M059J (cell line): ENCODE data around the gene SLC48A1. TPM values are rescaled to one million over a fixed set of nuclear protein-coding genes. Genes with fewer than 3 reads are reported as not detected.

Experiments used
- DNase-seq: peaks from one replicate; pipeline ENCODE4 v3.0.0-alpha.2; 2012; ENCODE audit warnings: low read depth
- total RNA-seq: library from RNA; depleted of rRNA; stranded (reverse); fragments of >200 nt; shearing (Covaris generic); gene quantifications from 2 replicates; pipeline ENCODE4 v1.2.3, GENCODE V29; 2014

Gene SLC48A1
- total RNA-seq, 1 experiment from 2014 or later, result 12.9 TPM

DNA sequence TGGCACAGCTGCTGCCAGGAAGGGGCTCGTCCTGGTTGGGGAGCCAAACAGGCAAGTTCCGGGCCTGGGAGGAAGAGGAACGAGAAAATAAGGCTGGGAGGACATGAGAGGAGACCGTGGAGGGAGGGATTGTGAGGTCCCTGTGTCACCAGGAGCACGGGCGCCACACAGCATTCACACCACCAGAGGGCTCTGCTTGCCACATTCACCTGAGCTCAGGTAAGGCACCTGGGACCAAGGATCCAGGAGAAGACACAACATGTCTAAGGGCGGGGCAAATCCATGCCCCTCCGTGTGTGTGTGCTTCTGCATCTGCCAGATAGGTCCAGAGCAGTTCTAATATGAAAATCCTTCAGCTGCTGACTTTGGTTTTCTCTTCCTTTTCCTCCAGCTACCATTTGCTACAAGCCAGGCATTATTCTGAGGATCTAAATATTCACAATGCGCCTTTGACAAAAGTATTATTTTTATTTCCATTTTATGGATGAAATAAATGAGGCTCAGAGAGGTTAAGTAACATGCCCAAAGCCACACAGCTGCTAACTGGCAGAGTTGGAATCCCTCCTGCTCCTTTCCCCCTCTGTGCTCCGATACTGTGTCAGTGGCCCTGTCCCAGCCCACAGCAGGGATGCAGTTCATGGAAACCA lies 28.9 kb upstream of the SLC48A1 start:
- DNase-seq, result no peak

DNA sequence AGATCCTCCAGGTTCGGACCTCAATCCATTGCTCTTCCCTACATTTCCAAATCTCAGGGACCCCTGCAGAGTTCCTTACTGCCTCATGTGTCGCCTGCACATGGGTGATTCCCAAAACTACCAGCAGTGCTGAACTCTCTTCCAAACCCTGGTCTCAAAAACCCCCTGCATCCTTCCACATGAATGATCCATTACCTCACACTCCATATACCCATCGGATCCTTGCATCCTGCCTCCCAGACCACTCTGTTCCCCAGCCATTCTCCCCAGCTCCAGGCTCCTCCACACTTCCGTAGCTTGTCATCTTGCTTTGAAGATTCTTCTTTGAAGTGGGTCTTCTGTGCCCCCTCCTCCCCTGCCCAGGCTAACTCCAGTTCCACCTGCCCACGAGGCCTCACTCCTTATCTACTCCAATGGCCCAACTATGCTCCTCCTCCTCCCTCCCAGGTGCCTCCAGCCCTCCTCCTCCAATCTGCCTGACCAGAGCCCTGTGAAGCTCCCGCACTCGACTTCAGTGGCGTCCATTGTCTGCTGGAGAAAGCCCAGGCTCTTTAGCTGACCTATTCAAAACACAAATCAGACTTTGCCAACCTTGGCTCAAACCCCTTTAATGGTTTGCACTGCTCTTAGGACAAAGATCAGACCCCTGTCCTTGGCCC lies 28.1 kb upstream of the SLC48A1 start:
- no peak for DNase-seq

DNA sequence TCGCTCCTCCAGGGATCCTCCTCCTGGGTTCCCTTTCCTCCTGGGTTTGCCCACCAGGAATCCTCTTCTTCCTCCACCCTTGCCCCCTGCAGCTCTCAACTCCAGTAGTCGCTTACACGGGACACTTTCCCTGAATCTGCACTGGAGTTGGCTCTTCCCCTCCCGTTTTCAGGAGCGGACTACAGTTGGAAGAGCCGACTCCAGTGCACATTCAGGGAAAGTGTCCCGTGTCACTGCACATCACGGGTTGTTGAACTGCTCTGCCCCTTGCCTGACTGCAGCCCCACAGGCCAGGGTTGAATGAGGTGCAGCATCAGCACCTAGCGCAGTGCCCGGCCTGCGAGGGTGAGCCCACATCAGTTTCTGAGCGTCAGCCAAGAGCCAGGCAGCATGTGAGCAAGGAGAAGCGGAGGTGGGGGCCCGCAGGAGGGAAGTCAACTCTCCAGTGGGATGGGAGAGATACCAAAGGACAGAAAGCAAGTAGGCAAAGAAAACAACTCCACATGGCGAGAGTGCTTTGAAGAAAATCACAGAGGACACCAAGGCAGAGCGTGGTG lies 27.5 kb upstream of the SLC48A1 start:
- DNase-seq, result no peak

DNA sequence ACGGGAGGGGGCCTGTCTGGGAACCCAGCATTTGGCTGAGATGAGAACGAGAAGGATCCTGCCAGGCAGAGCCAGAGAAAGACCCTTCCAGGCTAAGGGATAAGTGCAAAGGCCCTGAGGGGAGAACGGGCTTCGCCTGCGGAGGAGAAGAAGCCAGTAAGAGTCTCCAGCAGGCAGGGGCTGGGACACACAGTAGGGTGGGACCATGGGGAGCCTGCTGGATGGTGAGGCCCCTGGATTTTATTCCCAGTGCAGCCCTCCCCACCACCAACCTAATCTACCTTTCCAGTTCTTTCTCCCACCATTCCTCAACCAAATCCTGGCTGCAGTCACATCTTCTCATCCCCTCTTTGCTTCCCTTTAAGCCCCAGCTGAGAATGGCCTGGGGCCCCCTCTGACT lies 27.0 kb upstream of the SLC48A1 start:
- no peak for DNase-seq

DNA sequence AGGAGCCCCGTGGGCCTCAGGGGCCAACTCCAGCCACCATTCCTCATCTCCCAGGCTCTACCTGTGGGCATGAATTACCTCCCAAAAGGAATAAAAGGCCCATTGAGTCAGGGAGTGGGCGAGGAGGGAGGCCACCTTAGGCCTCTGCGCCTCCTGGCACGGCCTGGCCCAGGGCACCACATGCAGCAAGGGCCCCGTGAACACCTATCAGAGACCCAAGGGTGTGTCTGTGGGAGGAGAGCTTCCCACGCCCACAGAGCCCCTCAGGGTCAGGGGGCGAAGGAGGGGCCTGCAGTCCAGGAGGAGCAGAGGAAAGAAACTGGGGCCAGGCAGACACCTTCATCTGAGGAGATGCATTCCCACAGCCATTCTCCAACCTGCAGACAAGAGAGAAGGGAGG lies 26.5 kb upstream of the SLC48A1 start:
- DNase-seq, result no peak

DNA sequence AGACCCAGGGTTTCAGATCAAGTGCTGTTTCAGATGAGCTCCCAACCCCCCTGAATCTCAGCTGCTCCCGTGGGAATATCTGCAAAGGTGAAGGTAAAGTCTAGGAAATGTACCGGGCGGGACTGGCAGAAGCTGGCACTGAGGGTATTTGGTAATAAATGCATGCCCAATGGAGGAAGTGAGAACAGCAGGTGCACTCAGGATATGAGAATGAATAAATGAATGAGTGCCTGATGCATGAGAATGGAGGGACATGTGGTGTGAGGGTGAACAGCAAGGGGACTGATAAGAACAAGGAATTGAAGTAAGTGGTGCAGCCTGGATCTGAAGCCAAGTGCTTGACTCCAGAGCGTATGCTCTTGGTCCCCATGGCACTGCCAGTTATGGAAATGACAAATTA lies 25.9 kb upstream of the SLC48A1 start:
- no peak for DNase-seq

DNA sequence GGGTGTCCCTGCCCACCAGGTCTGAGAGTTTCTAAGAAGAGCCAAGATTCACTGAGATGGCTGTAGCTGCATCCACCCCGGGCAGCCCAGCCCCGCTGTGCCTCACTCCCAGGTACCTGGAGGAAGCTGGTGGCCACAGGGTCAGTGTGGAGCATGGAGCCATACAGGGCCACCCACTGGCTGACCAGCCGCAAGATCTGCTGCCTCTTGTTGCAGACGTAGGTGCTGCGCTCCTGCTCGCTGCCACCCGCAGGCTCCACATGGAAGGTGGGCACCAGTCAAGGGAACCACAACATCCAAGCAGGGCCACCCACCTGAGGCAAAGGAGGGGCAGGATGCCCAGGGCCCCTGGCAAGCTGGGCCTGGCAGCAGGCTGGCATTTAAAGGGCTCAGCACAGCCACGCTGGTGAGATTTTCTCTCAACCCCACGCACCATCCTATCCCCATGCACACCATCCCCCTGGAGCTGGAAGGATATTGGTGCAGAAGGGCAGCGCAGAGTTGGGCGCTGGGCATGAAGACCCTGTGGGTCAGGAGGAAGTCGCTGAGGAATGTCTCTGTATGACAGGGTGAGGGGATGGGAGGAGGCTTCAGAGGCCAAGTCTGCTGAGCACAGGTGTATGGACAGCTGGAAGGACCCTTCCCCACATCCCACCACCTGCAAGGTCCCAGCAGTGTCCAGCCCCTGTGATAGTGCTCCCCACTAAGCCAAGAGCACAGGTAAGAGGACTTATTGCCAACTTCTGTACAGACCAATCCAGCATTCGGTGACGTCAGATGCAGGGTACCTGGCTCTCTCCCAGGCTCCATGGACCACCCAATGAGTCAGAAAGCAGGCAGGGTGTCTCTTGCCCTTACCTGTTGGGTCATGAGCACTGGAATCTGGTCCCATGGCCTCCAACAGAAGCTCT lies 25.2 kb upstream of the SLC48A1 start:
- no peak for DNase-seq

DNA sequence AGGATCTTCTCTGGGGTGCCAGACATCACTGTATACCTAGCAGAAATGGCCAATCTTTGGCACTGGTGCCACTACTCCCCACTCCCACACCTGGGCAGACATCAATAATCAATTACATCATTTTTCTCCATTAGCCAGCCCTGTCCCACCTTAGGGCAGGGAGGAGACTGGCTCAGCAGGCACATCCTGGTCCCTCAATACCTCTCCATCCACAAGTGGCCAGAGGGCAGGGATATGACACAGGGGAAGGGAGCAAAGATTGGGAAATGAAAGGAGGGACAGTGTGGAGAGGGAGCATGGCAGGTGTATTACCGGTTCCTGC lies 24.6 kb upstream of the SLC48A1 start:
- DNase-seq, result no peak

DNA sequence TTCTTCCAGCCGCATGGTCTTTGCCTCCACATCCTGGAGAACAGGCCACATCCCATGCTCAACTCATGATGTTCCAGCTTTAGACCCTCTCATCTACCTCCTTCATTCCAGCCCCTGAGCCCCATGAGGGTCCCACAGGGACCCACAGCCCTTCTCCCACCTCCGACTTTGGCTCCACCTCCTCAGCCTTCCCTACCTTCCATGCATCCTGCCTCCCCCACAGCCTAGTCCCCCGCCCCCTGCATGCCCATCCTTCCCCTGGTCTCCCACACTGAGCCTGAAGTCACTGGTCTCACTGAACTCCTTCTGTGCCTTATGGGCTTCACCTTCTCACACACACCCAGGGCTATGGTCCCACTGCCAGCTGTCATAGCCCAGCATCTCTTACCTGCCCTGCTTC lies 24.1 kb upstream of the SLC48A1 start:
- no peak for DNase-seq

DNA sequence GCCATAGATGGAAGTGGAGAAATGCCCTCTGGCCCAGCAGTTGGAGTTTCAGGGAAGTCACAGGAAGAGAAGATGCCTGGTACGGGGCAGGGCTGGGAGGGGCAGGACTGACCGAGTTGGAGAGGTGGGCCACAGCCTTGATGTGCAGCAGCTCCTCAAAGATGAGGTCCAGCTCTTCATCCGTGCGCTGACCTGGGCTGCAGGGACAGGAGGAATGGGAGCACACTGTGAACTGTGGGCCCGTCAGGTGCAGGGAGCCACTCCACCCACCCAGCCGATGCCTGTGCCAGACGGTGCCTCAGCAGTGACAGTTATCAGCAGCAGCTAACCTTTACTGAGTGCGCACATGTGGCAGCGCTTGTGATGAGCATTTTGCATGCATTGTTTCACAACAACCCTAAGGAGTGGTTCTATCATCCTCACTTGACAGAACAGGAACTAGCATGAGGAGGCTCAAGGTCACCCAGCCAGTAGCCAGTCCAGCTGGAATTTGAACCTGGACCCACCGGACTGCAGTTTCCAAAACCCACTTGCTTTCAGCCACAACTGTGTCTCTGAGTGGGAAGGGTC lies 22.7 kb upstream of the SLC48A1 start:
- DNase-seq, result no peak

DNA sequence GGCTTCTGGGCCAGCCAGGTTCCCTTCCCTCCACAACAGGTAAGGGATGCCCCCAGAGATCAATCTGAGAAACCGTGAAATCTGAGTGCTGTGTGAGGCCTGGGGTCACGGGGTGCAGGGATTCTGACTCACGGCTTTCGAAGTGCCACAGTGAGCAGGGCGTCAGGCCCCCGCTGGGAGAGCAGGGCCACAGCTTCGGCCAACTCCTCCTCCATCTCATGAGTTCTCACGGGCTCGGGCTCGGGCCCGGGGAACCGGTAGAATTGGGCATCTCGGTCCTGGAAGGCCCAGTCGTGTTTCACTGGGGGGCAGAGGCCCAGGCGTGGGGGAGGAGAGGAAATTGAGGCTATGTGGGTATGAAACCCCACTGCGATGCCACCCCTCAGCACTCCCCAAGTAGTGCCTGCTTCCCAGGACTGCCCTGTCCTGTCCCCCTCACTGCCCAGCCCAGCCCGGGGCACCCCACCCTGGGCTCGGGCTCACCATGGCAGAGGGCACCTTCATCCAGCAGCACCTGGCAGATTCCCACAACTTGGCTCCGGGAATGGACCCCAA lies 22.0 kb upstream of the SLC48A1 start:
- DNase-seq, result no peak

DNA sequence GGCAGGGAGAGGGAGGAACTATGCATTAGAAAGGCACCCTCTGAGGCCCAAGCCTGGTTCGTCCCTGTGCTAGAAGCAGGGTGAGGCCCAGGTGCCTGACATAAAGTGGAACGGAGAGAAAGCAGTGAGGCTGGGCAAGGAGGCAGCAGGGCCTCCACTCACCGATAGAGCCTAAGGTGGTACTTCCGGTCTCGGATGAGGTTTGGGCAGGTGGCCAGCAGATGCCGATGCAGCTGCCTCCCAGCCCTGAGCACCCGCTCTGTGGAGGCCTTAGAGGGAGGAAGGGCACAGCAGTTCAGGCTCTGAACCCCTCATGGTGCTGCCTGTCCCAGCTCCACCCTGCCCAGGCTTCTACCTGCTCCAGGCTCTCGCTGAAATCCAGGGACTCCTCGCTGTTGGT lies 21.5 kb upstream of the SLC48A1 start:
- DNase-seq, result no peak

DNA sequence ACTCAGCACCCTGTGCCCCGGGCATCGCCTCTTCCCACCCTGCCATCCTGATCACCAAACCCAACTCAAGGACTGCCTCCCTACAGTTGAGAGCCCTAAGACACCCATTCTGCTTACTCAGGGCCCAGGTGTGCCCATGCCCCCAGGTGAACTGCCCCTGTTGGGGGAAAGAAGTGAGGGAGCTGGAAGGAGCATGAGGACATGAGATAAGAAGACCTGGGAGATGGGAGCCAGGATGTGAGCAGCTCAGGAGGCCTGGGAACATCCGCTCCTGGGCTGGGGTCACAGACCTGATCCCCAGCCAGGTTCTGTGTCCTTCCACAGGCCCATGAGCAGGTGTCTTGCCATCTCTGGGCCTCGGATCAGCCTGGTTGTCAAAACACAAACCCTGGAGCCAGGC lies 20.9 kb upstream of the SLC48A1 start:
- no peak for DNase-seq

DNA sequence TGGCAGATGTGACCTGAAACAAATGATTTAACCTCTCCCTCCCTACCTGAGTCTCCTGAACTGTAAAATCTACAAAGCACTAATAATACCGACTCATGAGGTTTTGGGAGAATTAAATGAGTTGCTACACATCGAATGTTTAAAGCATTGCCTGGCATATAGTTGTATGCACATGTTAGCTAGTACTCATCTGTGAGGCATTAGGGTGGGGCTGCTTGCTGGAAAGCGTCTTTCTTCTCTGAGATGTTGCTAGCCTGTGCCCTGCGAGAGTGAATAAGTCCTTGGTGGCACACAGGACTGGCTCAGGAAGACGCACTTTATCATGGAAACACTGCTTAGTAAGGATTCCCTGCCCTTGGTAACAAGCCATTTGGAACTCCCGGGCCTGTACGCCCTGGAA lies 20.5 kb upstream of the SLC48A1 start:
- no peak for DNase-seq

DNA sequence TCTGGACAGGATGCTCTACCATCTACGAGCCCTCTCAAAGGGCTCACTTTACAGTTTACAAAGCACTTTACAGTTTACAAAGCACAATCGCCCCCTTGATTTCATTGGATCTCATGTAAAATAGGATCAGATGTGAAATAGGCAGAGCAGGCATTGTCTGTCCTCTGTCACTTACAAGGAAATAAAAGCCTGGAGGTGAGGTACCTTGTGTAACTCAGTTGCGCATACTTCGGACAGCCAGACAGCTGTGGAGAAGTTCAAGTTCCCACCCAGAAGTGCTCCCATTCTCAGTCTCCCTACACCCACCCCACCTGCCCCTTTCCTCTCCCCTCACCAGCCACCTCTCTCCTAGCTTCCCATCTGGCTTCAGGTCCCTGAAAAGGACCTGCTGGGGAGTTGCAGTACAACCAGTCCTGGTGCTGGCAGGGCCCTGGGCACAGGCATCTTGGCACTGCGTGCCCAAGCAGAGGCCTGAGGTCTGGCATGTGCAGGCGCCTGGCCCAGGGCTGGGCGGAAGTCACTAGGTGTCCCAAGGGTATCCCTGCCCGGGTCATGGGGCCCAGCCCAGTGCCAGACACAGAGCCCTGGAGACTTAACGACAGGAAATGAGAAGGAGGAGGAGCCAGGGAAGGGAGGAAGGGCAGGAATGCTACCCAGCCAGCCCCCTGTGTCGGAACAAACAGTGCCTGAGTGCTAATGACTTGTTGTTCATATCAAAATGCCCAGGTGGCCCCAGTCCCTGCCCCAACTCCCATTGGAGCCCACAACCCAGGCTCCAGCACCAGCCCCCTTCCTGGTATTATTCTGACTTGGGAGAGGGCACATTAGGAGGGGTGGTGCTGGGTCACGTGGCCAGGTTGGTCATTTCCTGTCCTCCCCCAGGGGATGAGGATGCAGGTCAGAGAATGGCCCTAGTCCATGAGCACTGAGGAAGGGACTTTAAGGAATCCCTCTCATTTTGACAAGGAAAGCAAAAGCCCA lies 19.7 kb upstream of the SLC48A1 start:
- DNase-seq, result peak; percentile 82

DNA sequence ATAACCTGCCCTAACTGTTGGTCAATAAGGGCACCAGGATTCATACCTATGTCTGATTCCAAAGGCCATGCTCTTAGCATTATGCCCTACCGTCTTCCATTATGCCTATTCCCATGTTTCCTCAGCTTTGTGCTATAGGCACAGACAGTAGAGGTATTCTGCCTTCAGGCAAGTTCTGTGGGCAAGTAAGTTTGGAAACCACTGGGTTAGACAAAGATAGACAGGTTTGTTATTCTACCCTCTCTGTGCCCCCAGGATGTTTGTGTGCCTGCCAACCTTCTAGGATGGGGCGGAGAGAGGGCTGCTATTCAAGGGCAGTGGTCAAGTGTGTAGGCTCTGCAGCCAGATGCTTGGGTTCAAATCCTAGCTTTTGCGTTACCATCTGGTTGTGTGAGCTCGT lies 18.9 kb upstream of the SLC48A1 start:
- peak; percentile 92 for DNase-seq

DNA sequence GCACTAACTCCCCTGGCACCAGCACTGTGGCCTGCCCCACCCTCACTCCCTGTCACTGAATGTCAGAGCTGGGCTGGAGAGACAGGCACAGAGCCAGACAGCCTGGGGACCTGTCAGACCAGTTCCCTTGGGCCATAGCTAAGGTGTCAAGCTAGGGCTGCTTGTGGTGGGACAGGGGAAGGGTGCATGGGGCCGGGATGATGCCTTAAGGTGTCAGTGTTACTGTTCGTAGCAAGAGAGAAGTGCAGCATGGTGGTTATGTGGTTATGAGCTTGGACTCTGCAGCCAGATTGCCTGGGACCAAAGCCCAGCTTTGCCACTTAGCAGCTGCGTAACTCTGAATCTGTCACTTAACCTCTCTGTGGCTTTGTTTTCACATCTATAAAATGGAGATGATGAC lies 18.2 kb upstream of the SLC48A1 start:
- DNase-seq, result no peak

DNA sequence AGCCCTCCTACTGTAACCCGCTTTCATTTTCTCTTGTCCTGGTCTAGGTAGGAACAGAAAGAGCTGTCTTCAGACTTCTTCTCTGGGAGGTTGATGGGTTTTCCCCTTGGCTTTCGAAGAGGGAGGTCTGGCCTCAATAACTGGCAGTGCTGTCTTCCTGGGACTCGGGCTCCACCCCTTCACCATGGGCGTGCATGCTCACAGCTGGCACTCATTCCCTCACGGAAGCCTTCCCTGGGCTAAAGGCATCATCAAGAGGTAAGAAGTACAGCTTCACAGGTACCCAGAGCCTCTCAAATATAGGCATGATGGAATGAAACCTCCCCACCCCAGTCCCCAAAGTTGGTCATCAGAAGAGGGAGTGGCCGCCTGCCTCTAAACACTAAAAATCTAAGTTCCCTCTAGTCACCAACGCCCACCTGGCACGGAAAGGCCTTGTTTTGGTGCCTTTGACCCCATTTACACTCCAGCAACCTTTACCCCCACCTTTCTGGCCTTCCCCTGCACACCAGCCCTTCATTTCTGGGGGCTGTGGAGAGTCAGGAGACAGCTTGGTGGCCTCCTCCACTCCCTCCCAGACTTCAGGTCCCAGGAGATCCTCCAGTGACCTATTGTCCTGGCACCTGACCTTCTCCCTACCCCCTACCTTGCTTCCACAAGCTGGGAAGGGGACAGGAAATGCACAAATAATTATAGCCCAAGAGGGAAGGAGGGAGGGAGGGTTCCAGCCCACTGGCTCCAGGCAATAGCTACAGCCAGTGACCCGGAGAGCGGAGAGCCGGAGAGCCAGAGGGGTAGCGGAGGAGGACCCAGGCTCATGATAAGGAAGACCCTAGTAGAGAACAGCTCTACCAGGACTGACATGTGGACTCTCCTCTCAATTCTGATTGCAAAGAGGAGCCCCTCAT lies 17.1 kb upstream of the SLC48A1 start:
- no peak for DNase-seq

DNA sequence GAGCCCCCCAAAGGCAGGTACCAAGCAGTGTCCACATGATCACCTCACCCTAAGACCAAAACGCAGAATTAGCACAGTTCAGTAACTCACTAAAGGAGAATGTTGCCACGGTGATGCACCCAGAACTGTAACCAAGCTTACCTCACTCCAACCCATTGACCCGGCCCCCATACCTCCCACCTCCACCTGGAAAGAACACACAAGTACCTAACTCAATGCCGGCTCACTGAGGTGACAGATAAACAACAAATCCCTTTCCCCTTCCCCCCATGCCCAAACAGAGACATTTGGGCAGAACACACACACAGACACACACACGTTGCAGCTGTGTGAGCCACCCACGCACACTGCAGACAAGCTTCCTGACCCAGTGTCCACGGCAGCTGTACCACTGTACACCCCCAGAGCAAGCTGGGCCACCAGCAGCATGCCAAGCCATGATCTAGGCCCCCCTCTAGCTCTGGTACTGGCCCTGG lies 15.6 kb upstream of the SLC48A1 start:
- no peak for DNase-seq
